ENCODE results near the gene PAQR7.

The PAQR7 gene

GRCh38 chr1:25871086-25871703 lies 4.3 kb downstream of the PAQR7 start:
- no peak overlapping the region for H4K8ac ChIP-seq (ENCODE audit: low read length)

GRCh38 chr1:25870614-25871013 lies 4.9 kb downstream of the PAQR7 start:
- H2BK5ac ChIP-seq (ENCODE audit: low read depth, low read length, poor library complexity, severe bottlenecking): no peak overlapping the region
- no peak overlapping the region for H2AFZ ChIP-seq (ENCODE audit: low read depth, low read length)
- no peak overlapping the region for H3K4me3 ChIP-seq (ENCODE audit: insufficient read depth in 1 of 2, low read depth in 1 of 2, low read length in 2 of 2)

More at GRCh38 chr1:25871086-25871703, 4.3 kb downstream of the PAQR7 start:
- H3K9ac ChIP-seq (ENCODE audit: low read length): no peak overlapping the region
- no peak overlapping the region for H3K4me3 ChIP-seq (ENCODE audit: insufficient read depth in 1 of 2, low read depth in 1 of 2, low read length in 2 of 2)
- H2AFZ ChIP-seq (ENCODE audit: low read depth, low read length): no peak overlapping the region
- H3K27ac ChIP-seq (ENCODE audit: low read length, poor library complexity, severe bottlenecking): peak overlapping the region; percentile 46
- WGBS: 62% methylated on average over 4 of the region's 5 CpGs
- no peak overlapping the region for H2BK15ac ChIP-seq (ENCODE audit: low read depth, poor library complexity, severe bottlenecking)
- H2BK12ac ChIP-seq (ENCODE audit: low read length in 2 of 2): no peak overlapping the region
- H3K4ac ChIP-seq (ENCODE audit: low read depth in 1 of 2, low read length in 2 of 2): no peak overlapping the region
- no peaks in the 10 kb centered on the region for H3K9me3 ChIP-seq (ENCODE audit: control insufficient read depth, low read length)
- peak overlapping the region; percentile 45 for H4K91ac ChIP-seq (ENCODE audit: low read length)
- no peak overlapping the region for H3K23ac ChIP-seq (ENCODE audit: low read length in 2 of 2)
- no peaks in the 10 kb centered on the region for H3K27me3 ChIP-seq (ENCODE audit: control insufficient read depth in 1 of 2, insufficient read depth in 1 of 2, low read length in 2 of 2)
- H3K4me2 ChIP-seq (ENCODE audit: low read length, poor library complexity, severe bottlenecking): no peak overlapping the region
- no peak overlapping the region for H2BK120ac ChIP-seq (ENCODE audit: low read depth, low read length)
- H3K18ac ChIP-seq (ENCODE audit: low read depth in 1 of 2, low read length in 2 of 2): no peak overlapping the region
- H3K79me1 ChIP-seq (replicated peaks; ENCODE audit: low read length, poor library complexity, severe bottlenecking): peaks cover 25% of the 10 kb centered on the region
- H2BK5ac ChIP-seq (ENCODE audit: low read depth, low read length, poor library complexity, severe bottlenecking): no peak overlapping the region
- H2AK5ac ChIP-seq (ENCODE audit: low read length, severe bottlenecking): peak overlapping the region; percentile 46
- peaks cover 16 to 23% of the 10 kb centered on the region in 2 experiments for H3K36me3 ChIP-seq (ENCODE audit: control insufficient read depth in 1 of 2, insufficient read depth in 2 of 2, low read depth in 1 of 2, low read length in 2 of 2)
- no peak for DNase-seq
- peaks cover 45% of the 10 kb centered on the region for H3K4me1 ChIP-seq (ENCODE audit: control insufficient read depth, insufficient read depth, low read depth, low read length)
- no peak overlapping the region for H3K14ac ChIP-seq (ENCODE audit: low read length in 2 of 2)

GRCh38 chr1:25869909-25870606 lies 5.5 kb downstream of the PAQR7 start:
- peaks cover 16 to 23% of the 10 kb centered on the region in 2 experiments for H3K36me3 ChIP-seq (ENCODE audit: control insufficient read depth in 1 of 2, insufficient read depth in 2 of 2, low read depth in 1 of 2, low read length in 2 of 2)
- H2AFZ ChIP-seq (ENCODE audit: low read depth, low read length): no peak overlapping the region
- H2BK12ac ChIP-seq (ENCODE audit: low read length in 2 of 2): no peak overlapping the region
- no peak overlapping the region for H3K4ac ChIP-seq (ENCODE audit: low read depth in 1 of 2, low read length in 2 of 2)
- H3K4me1 ChIP-seq (ENCODE audit: control insufficient read depth, insufficient read depth, low read depth, low read length): peaks cover 47% of the 10 kb centered on the region
- H3K4me3 ChIP-seq (ENCODE audit: insufficient read depth in 1 of 2, low read depth in 1 of 2, low read length in 2 of 2): no peak overlapping the region
- H2BK120ac ChIP-seq (ENCODE audit: low read depth, low read length): no peak overlapping the region
- H3K79me1 ChIP-seq (replicated peaks; ENCODE audit: low read length, poor library complexity, severe bottlenecking): peaks cover 25% of the 10 kb centered on the region
- no peaks in the 10 kb centered on the region for H3K27me3 ChIP-seq (ENCODE audit: control insufficient read depth in 1 of 2, insufficient read depth in 1 of 2, low read length in 2 of 2)
- H3K27ac ChIP-seq (ENCODE audit: low read length, poor library complexity, severe bottlenecking): no peak overlapping the region
- H2BK15ac ChIP-seq (ENCODE audit: low read depth, poor library complexity, severe bottlenecking): no peak overlapping the region
- H3K23ac ChIP-seq (ENCODE audit: low read length in 2 of 2): no peak overlapping the region
- H2BK5ac ChIP-seq (ENCODE audit: low read depth, low read length, poor library complexity, severe bottlenecking): no peak overlapping the region
- H2AK5ac ChIP-seq (ENCODE audit: low read length, severe bottlenecking): peak overlapping the region; percentile 58
- no peak overlapping the region for H3K18ac ChIP-seq (ENCODE audit: low read depth in 1 of 2, low read length in 2 of 2)
- H3K9me3 ChIP-seq (ENCODE audit: control insufficient read depth, low read length): no peaks in the 10 kb centered on the region
- no peak overlapping the region for H3K9ac ChIP-seq (ENCODE audit: low read length)
- H4K8ac ChIP-seq (ENCODE audit: low read length): no peak overlapping the region
- no peak overlapping the region for H3K4me2 ChIP-seq (ENCODE audit: low read length, poor library complexity, severe bottlenecking)
- DNase-seq: no peak
- no peak overlapping the region for H4K91ac ChIP-seq (ENCODE audit: low read length)
- H3K14ac ChIP-seq (ENCODE audit: low read length in 2 of 2): no peak overlapping the region
- 82% methylated on average over 5 of the region's 6 CpGs for WGBS

More at GRCh38 chr1:25870614-25871013, 4.9 kb downstream of the PAQR7 start:
- Histone ChIP-seq H4K91ac (ENCODE audit: low read length) (no peak overlapping the region), H2BK120ac (ENCODE audit: low read depth, low read length) (no peak overlapping the region), H2BK15ac (ENCODE audit: low read depth, poor library complexity, severe bottlenecking) (no peak overlapping the region), H3K9ac (ENCODE audit: low read length) (no peak overlapping the region), H3K79me1 (replicated peaks; ENCODE audit: low read length, poor library complexity, severe bottlenecking) (peaks cover 25% of the 10 kb centered on the region), H3K4ac (ENCODE audit: low read depth in 1 of 2, low read length in 2 of 2) (no peak overlapping the region), H3K4me2 (ENCODE audit: low read length, poor library complexity, severe bottlenecking) (no peak overlapping the region), H3K27ac (ENCODE audit: low read length, poor library complexity, severe bottlenecking) (no peak overlapping the region), H3K14ac (ENCODE audit: low read length in 2 of 2) (no peak overlapping the region), H3K27me3 (ENCODE audit: control insufficient read depth in 1 of 2, insufficient read depth in 1 of 2, low read length in 2 of 2) (no peaks in the 10 kb centered on the region), H3K23ac (ENCODE audit: low read length in 2 of 2) (no peak overlapping the region), H3K9me3 (ENCODE audit: control insufficient read depth, low read length) (no peaks in the 10 kb centered on the region), H2BK12ac (ENCODE audit: low read length in 2 of 2) (no peak overlapping the region), H3K18ac (ENCODE audit: low read depth in 1 of 2, low read length in 2 of 2) (no peak overlapping the region), H3K36me3 (ENCODE audit: control insufficient read depth in 1 of 2, insufficient read depth in 2 of 2, low read depth in 1 of 2, low read length in 2 of 2) (peaks cover 16 to 23% of the 10 kb centered on the region in 2 experiments), H4K8ac (ENCODE audit: low read length) (no peak overlapping the region), H3K4me1 (ENCODE audit: control insufficient read depth, insufficient read depth, low read depth, low read length) (peaks cover 47% of the 10 kb centered on the region), H2AK5ac (ENCODE audit: low read length, severe bottlenecking) (peak overlapping the region; percentile 58)
- WGBS: 100% methylated on average over 1 of the region's 1 CpG
- DNase-seq: no peak

GRCh38 chr1:25867210-25867991 lies 8.1 kb downstream of the PAQR7 start:
- WGBS: 79% methylated on average over 9 of the region's 9 CpGs

More at GRCh38 chr1:25867210-25867991, 8.1 kb downstream of the PAQR7 start:
- Histone ChIP-seq H2BK5ac (ENCODE audit: low read depth, low read length, poor library complexity, severe bottlenecking) (peak overlapping the region; percentile 1), H3K4me1 (ENCODE audit: control insufficient read depth, insufficient read depth, low read depth, low read length) (peaks cover 32% of the 10 kb centered on the region), H3K79me1 (replicated peaks; ENCODE audit: low read length, poor library complexity, severe bottlenecking) (peaks cover 7% of the 10 kb centered on the region), H2BK15ac (ENCODE audit: low read depth, poor library complexity, severe bottlenecking) (no peak overlapping the region), H3K27me3 (ENCODE audit: control insufficient read depth in 1 of 2, insufficient read depth in 1 of 2, low read length in 2 of 2) (no peaks in the 10 kb centered on the region), H3K27ac (ENCODE audit: low read length, poor library complexity, severe bottlenecking) (peak overlapping the region; percentile 38), H4K8ac (ENCODE audit: low read length) (no peak overlapping the region), H4K91ac (ENCODE audit: low read length) (no peak overlapping the region), H3K4me2 (ENCODE audit: low read length, poor library complexity, severe bottlenecking) (no peak overlapping the region), H3K36me3 (ENCODE audit: control insufficient read depth in 1 of 2, insufficient read depth in 2 of 2, low read depth in 1 of 2, low read length in 2 of 2) (peaks cover 34 to 40% of the 10 kb centered on the region in 2 experiments), H2AFZ (ENCODE audit: low read depth, low read length) (no peak overlapping the region), H3K18ac (ENCODE audit: low read depth in 1 of 2, low read length in 2 of 2) (no peak overlapping the region), H3K23ac (ENCODE audit: low read length in 2 of 2) (no peak overlapping the region), H3K4me3 (ENCODE audit: insufficient read depth in 1 of 2, low read depth in 1 of 2, low read length in 2 of 2) (no peak overlapping the region), H2BK12ac (ENCODE audit: low read length in 2 of 2) (no peak overlapping the region), H2BK120ac (ENCODE audit: low read depth, low read length) (no peak overlapping the region), H3K14ac (ENCODE audit: low read length in 2 of 2) (no peak overlapping the region), H3K4ac (ENCODE audit: low read depth in 1 of 2, low read length in 2 of 2) (no peak overlapping the region), H2AK5ac (ENCODE audit: low read length, severe bottlenecking) (peak overlapping the region; percentile 60), H3K9me3 (ENCODE audit: control insufficient read depth, low read length) (no peaks in the 10 kb centered on the region), H3K9ac (ENCODE audit: low read length) (no peak overlapping the region)
- no peak for DNase-seq

All from mesenchymal stem cell (in vitro differentiated cells and primary cell).